Brain microvascular endothelial cell (primary cell): Measurements from ENCODE around the gene NSRP1.
"Not testable (repeated sequence)": the region's sequence is repeated elsewhere in the genome, so short reads cannot be mapped to it uniquely, and the experiment has no call there.

Experiments used
- DNase-seq: peaks from one replicate; pipeline ENCODE4 v3.0.0-alpha.2; 2020
- H3K27ac ChIP-seq: fragments of 250-450 bp; sonication (Bioruptor Pico); 2 replicates; pipeline ENCODE4 v1.5.1; 2020; ENCODE audit warnings: mild to moderate bottlenecking, moderate library complexity
- H3K27me3 ChIP-seq: fragments of 250-450 bp; sonication (Bioruptor Pico); replicated peaks from 2 replicates; pipeline ENCODE4 v1.5.1; 2020; ENCODE audit warnings: mild to moderate bottlenecking
- H3K36me3 ChIP-seq: fragments of 250-450 bp; sonication (Bioruptor Pico); replicated peaks from 2 replicates; pipeline ENCODE4 v1.5.1; 2020; ENCODE audit warnings: mild to moderate bottlenecking
- H3K4me3 ChIP-seq: 2 replicates; pipeline ENCODE4 v1.5.1; 2011; ENCODE audit warnings: low read depth, mild to moderate bottlenecking, control low read depth, low read length, moderate library complexity
- in situ Hi-C: cut with HindIII; loops from 2 replicates; pipeline ENCODE4 v1.10.0; 2017; ENCODE audit warnings: low sequenced_read_pairs, low pct_ligation_motif_present
- TF ChIP-seq, protein P1 (sequence below): IDR thresholded peaks from 2 replicates; pipeline ENCODE4 v1.5.1; 2011; ENCODE audit warnings: low read depth, mild to moderate bottlenecking, moderate library complexity, low read length, control low read depth, inconsistent platforms; ENCODE audit errors: missing control alignments

NSRP1 gene

DNA sequence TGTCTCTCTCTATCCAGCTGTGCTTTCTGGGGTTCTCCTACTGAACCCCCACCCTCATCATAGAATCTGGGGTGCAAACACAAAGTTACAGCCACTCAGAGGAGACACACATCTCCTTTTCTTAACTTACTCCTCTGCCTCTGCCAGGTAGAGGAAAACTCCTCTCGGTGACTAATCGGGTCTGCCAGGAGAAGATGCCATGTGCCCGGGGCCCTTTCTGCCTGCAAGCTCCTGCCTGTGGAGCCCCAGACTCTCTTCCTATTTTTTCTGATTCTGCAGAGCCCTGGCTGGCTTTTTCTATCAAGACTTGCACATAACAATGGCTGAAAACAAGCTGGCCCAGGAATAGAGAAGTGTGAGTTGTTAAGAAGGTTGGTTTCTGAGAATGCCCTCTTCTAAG lies 108.5 kb downstream of the NSRP1 start:
- in situ Hi-C loops, result no loop called here
- H3K4me3 ChIP-seq, result no peak overlapping the region
- no peak overlapping the region for H3K27ac ChIP-seq
- no peak for DNase-seq
- H3K36me3 ChIP-seq, result no peaks in the 10 kb centered on the region
- peaks cover 5% of the 10 kb centered on the region for H3K27me3 ChIP-seq
- TF ChIP-seq, protein P1, sequence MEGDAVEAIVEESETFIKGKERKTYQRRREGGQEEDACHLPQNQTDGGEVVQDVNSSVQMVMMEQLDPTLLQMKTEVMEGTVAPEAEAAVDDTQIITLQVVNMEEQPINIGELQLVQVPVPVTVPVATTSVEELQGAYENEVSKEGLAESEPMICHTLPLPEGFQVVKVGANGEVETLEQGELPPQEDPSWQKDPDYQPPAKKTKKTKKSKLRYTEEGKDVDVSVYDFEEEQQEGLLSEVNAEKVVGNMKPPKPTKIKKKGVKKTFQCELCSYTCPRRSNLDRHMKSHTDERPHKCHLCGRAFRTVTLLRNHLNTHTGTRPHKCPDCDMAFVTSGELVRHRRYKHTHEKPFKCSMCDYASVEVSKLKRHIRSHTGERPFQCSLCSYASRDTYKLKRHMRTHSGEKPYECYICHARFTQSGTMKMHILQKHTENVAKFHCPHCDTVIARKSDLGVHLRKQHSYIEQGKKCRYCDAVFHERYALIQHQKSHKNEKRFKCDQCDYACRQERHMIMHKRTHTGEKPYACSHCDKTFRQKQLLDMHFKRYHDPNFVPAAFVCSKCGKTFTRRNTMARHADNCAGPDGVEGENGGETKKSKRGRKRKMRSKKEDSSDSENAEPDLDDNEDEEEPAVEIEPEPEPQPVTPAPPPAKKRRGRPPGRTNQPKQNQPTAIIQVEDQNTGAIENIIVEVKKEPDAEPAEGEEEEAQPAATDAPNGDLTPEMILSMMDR, result no peak

DNA sequence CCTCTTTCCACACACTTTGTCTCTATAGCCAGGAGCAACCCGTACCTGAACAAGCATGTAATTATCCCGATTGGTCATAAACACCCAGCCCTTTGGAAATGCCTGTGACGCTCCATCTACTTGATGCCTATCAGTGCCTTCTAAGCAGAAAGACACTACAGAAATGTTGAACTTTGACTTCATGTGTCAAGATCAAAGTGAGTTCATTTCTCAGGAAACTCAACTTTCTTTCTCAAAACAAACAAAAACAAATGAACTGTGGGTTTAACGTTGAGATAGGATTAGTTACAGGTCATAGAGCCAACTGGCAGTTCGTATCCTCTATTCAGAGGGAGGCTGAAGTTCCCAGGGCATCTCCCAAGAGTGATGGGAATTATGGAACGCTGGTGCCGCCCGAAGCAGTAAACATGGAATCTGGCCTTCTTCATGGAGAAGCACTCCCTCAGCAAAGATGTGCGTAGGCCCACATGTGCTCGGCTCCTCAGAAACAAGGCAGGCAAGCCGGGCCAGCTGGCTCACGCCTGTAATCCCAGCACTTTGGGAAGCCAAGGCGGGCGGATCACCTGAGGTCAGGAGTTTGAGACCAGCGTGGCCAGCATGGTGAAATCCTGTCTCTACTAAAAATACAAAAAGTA lies 109.4 kb downstream of the NSRP1 start:
- no peak for DNase-seq
- H3K36me3 ChIP-seq, result no peaks in the 10 kb centered on the region
- in situ Hi-C loops, result no loop called here
- H3K4me3 ChIP-seq, result no peak overlapping the region
- H3K27ac ChIP-seq, result no peak overlapping the region
- TF ChIP-seq, protein P1, result no peak
- peaks cover 5% of the 10 kb centered on the region for H3K27me3 ChIP-seq

DNA sequence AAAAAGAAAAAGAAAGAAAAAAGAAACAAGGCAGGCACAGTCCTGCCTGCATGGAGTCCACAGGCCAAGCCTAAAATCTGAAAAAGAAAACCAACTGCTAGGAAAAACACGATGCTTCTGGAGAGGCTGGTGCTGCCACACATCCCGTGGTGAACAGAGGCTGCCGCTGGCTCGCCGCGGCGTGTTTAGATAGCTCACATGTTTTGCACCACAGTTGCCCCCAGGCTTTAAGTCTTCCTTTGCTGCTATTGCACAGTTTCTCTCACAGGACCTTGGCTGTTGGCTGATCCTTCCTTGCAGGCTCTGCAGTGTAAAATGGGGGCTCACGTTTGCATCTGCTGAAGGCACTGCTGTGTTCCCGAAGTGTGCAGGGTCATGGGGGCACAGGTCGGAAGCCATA lies 110.3 kb downstream of the NSRP1 start:
- no peak for DNase-seq
- in situ Hi-C loops, result no loop called here
- Histone ChIP-seq H3K27ac (no peak overlapping the region), H3K4me3 (no peak overlapping the region), H3K27me3 (peaks cover 5% of the 10 kb centered on the region), H3K36me3 (no peaks in the 10 kb centered on the region)
- TF ChIP-seq, protein P1, result no peak

DNA sequence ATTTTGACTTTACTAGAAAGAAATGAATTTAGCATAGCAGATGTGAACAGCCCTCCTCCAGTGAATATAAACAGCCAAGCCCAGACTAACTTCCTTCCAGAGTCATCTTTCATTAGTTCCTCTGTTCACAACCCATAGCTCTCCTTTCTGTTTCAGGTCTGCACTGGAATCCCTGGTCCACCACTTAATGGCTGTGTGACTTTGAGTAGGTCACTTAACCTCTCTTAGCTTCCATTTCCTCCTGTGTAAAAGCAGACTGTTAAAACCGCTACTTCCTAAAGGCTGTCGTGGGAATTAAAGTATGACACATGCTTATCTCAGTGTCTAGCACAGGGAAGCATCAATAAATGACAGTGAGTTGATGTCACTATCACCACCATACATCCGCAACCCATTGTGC lies 111.4 kb downstream of the NSRP1 start:
- DNase-seq, result no peak
- in situ Hi-C loops, result no loop called here
- H3K4me3 ChIP-seq, result no peak overlapping the region
- TF ChIP-seq, protein P1, result no peak
- H3K36me3 ChIP-seq, result no peaks in the 10 kb centered on the region
- H3K27me3 ChIP-seq, result peaks cover 11% of the 10 kb centered on the region
- H3K27ac ChIP-seq, result no peak overlapping the region

DNA sequence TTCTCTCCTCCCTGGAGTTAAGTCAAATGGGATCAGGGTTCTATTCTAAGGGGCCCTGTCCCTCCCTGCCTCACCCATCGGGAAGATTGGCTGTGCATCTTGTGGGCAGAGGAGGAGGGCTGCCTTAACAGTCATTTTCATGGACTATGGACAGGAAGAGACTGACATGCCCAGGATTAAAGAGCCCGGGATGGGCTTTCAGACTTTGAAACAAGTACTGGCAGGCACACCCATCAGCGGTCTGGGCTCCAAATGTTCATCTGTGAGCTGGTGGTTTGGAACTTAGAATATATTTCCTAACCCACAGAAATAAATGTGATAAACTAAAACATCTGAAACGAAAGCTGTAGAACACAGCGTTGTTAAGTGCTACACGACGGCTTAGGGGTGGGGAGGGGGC lies 112.4 kb downstream of the NSRP1 start:
- Histone ChIP-seq H3K4me3 (no peak overlapping the region), H3K36me3 (no peaks in the 10 kb centered on the region), H3K27me3 (peaks cover 16% of the 10 kb centered on the region), H3K27ac (no peak overlapping the region)
- TF ChIP-seq, protein P1, result no peak
- no peak for DNase-seq
- in situ Hi-C loops, result no loop called here

DNA sequence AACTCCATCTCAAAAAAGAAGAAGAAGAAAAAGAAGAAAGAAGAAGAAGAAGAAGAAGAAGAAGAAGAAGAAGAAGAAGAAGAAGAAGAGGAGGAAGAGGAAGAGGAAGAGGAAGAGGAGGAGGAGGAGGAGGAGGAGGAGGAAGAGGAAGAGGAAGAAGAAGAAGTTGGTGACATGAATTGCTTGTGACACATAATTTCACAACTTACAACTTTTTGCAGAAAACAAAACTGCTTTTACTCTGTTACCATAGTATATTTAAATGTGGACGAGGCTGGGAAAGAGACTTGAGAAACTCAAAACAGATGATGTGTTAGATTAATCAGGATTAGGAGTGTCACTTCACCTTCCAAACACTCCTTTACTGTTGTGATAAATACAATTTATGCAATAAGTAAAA lies 113.4 kb downstream of the NSRP1 start:
- not testable (repeated sequence) for DNase-seq

More for the DNA sequence above, 113.4 kb downstream of the NSRP1 start:
- in situ Hi-C loops, H3K4me3 ChIP-seq, H3K36me3 ChIP-seq, H3K27ac ChIP-seq: not testable (repeated sequence)
- H3K27me3 ChIP-seq, result peaks cover 26% of the 10 kb centered on the region
